OCI-M1 (cell line): ENCODE results near the gene CACNG8.

ENCODE experiments used
- DNase-seq: peaks from one replicate; lab custom pipeline; 2025; lab: John Stamatoyannopoulos, UW

The CACNG8 gene

GRCh38 chr19:53961523-53962356, 997 bp upstream of the CACNG8 start:
- DNase-seq: no peak

GRCh38 chr19:53965091-53965490, 2.4 kb downstream of the CACNG8 start:
- DNase-seq: no peak

GRCh38 chr19:53966931-53967330, 4.2 kb downstream of the CACNG8 start:
- DNase-seq: no peak

GRCh38 chr19:53969366-53969765, 6.6 kb downstream of the CACNG8 start:
- DNase-seq: no peak

- DNase-seq: peak; percentile 83
Measured at GRCh38 chr19:53971673-53972072, 8.9 kb downstream of the CACNG8 start.

GRCh38 chr19:53977429-53977990, 14.8 kb downstream of the CACNG8 start:
- DNase-seq: peak; percentile 85

GRCh38 chr19:53977991-53978731, 15.4 kb downstream of the CACNG8 start:
- DNase-seq: no peak

- no peak for DNase-seq
Measured at GRCh38 chr19:53978975-53979801, 16.5 kb downstream of the CACNG8 start.

GRCh38 chr19:53980539-53981375, 18.0 kb downstream of the CACNG8 start:
- DNase-seq: no peak

- no peak for DNase-seq
Measured at GRCh38 chr19:53981376-53981951, 18.7 kb downstream of the CACNG8 start.

GRCh38 chr19:53982001-53982451, 19.3 kb downstream of the CACNG8 start:
- no peak for DNase-seq

GRCh38 chr19:53982611-53983010, 19.9 kb downstream of the CACNG8 start:
- DNase-seq: no peak

GRCh38 chr19:53983457-53984289, 20.9 kb downstream of the CACNG8 start:
- DNase-seq: no peak

- no peak for DNase-seq
Measured at GRCh38 chr19:53985863-53986262, 23.1 kb downstream of the CACNG8 start.

GRCh38 chr19:53988981-53989380, 26.2 kb downstream of the CACNG8 start:
- DNase-seq: no peak

GRCh38 chr19:53989600-53990533, 27.1 kb downstream of the CACNG8 start:
- DNase-seq: no peak

- DNase-seq: no peak
Measured at GRCh38 chr19:53991224-53992113, 28.7 kb downstream of the CACNG8 start, which contains the start of gene CACNG6. TSS of gene CACNG6 (plus strand) at chr19:53991637. CDS start at chr19:53992878, 1,241 bp downstream.
